Body of pancreas (tissue), 4 donors: ENCODE measurements around the gene SLC22A23.

Experiments
- CTCF ChIP-seq, 7 experiments: fragments of 450-650 bp in 4 of 7; fragments of 200-600 bp in 3 of 7; sonication (generic) in 3 of 7; IDR thresholded peaks; one replicate each; pipeline ENCODE4 v1.5.1; 2016 to 2019; ENCODE audit warnings: antibody characterized with exemption in 7 of 7
- POLR2A ChIP-seq, 3 donors: fragments of 450-650 bp; IDR thresholded peaks; one replicate each; pipeline ENCODE4 v1.6.1; 2016; ENCODE audit warnings: antibody characterized with exemption in 3 of 3, mild to moderate bottlenecking in 2 of 3

GRCh38 chr6:3230256-3230882, 226.5 kb downstream of the SLC22A23 start:
- TF ChIP-seq POLR2A (IDR thresholded peaks at IDR 0.05) (no peak), CTCF (IDR thresholded peaks at IDR 0.05) (no peak)
